Muscle layer of colon (tissue), 2 donors: ENCODE data around the gene NEK2.
A peak's percentile ranks its signal among the peaks of the same experiment; 100 is the strongest.

Experiments
- H3K27ac ChIP-seq: one replicate; pipeline ENCODE4 v1.7.0; 2013; ENCODE audit warnings: low read depth, mild to moderate bottlenecking, low read length, moderate library complexity
- H3K27me3 ChIP-seq, 2 donors: one replicate each; pipeline ENCODE4 v1.7.0; 2013; ENCODE audit warnings: low read length in 2 of 2, mild to moderate bottlenecking in 2 of 2; ENCODE audit not compliant: insufficient read depth in 2 of 2, control insufficient read depth in 1 of 2
- H3K36me3 ChIP-seq: one replicate; pipeline ENCODE4 v1.7.0; 2013; ENCODE audit warnings: mild to moderate bottlenecking, low read length; ENCODE audit not compliant: insufficient read depth
- H3K4me1 ChIP-seq: one replicate; pipeline ENCODE4 v1.7.0; 2013; ENCODE audit warnings: mild to moderate bottlenecking, low read length; ENCODE audit not compliant: insufficient read depth
- H3K4me3 ChIP-seq, 2 donors: one replicate each; pipeline ENCODE4 v1.7.0; 2013; ENCODE audit warnings: low read length in 2 of 2, low read depth in 1 of 2, mild to moderate bottlenecking in 1 of 2, moderate library complexity in 1 of 2
- H3K9ac ChIP-seq: one replicate; pipeline ENCODE4 v1.7.0; 2013; ENCODE audit warnings: low read length
- H3K9me3 ChIP-seq: one replicate; pipeline ENCODE4 v1.7.0; 2013; ENCODE audit warnings: mild to moderate bottlenecking, low read length
- donor health status: abdominal sarcoma.
- donor health status: Adenocarcinoma of cecum.

NEK2 gene

GRCh38 chr1:211613108-211613947, 62.1 kb downstream of the NEK2 start:
- Histone ChIP-seq H3K9me3 (no peaks in the 10 kb centered on the region), H3K27ac (peak overlapping the region; percentile 73), H3K4me3 (peak overlapping the region in 1 of 2 donors; percentile 3), H3K9ac (no peak overlapping the region), H3K4me1 (peaks cover 22% of the 10 kb centered on the region), H3K36me3 (no peaks in the 10 kb centered on the region), H3K27me3 (no peaks in the 10 kb centered on the region)

DNA sequence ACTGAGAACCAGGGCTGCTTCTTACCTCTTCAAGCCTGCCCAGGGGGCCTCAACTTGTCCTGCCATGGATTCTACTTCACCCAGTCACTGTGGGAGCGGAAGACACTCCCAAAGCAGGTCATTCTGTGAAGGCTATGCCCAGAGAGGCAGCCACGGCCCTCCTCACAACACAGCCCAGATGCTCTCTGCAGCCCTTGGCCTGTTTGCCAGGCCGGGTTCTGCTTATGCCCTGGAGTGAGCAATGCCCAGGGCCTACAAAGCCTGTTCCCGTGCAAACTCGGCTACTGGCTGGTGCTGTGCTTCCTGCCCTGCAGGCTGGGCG, 62.7 kb downstream of the NEK2 start:
- H3K9ac ChIP-seq, result no peak overlapping the region
- no peak overlapping the region for H3K4me3 ChIP-seq
- H3K9me3 ChIP-seq, result no peaks in the 10 kb centered on the region
- H3K27me3 ChIP-seq, result no peaks in the 10 kb centered on the region
- H3K36me3 ChIP-seq, result no peaks in the 10 kb centered on the region
- H3K27ac ChIP-seq, result peak overlapping the region; percentile 73
- H3K4me1 ChIP-seq, result peaks cover 22% of the 10 kb centered on the region
